Panc1 (cell line): ENCODE data around the gene DDOST.

Experiments used
- CTCF ChIP-seq: fragments of 450-650 bp; IDR thresholded peaks from 2 replicates; pipeline ENCODE4 v1.5.1; 2017; ENCODE audit warnings: mild to moderate bottlenecking
- POLR2AphosphoS5 ChIP-seq: IDR thresholded peaks from 2 replicates; pipeline ENCODE4 v1.6.1; 2012; ENCODE audit warnings: mild to moderate bottlenecking, low read depth, low read length, moderate library complexity
- REST ChIP-seq, 2 experiments: IDR thresholded peaks; 2 replicates each; pipeline ENCODE4 v1.6.1; 2011 to 2012; ENCODE audit warnings: low read depth in 2 of 2, control low read depth in 1 of 2, low read length in 1 of 2, mild to moderate bottlenecking in 1 of 2, moderate library complexity in 1 of 2; ENCODE audit not compliant: insufficient read depth in 1 of 2
- TCF7L2 ChIP-seq: IDR thresholded peaks from 2 replicates; pipeline ENCODE4 v1.6.1; 2011; ENCODE audit warnings: mild to moderate bottlenecking, low read depth, low read length, inconsistent platforms

GRCh38 chr1:20624709-20625108 lies 36.5 kb downstream of the DDOST start:
- no peak for TF ChIP-seq CTCF
- no peak for TF ChIP-seq POLR2AphosphoS5
- no peak for TF ChIP-seq TCF7L2
- TF ChIP-seq REST (IDR thresholded peaks at IDR 0.05; ENCODE audit: insufficient read depth in 1 of 2, low read depth in 2 of 2, low read length in 1 of 2) = no peak
